Measurements from ENCODE around the gene ZSWIM1. TPM values are rescaled to one million over a fixed set of nuclear protein-coding genes. Genes with fewer than 3 reads are reported as not detected.

The ZSWIM1 gene
- total and polyA plus RNA-seq, 2 donors (not counting 1 experiment from before 2014, with no cell fraction given): 5.4 to 15.7 TPM

GRCh38 chr20:45857114-45857881, 23.7 kb upstream of the ZSWIM1 start, which contains the start of the genes ACOT8 and ZSWIM3:
Gene ACOT8 (minus strand): TSS chr20:45857392. CDS start chr20:45857315, 77 bp downstream.
Gene ZSWIM3 (plus strand): TSS chr20:45857614. CDS start chr20:45857826, 212 bp downstream.
- H3K27ac ChIP-seq (ENCODE audit: low read length in 2 of 2): peak within 1 kb of the TSS; percentile 88
- DNase-seq (peak; percentile 99), ATAC-seq (ENCODE audit: low read depth) (peak; percentile 98)
- Mint-ChIP-seq H3K4me3 (peak within 1 kb of the TSS; percentile 93), H3K9me3 (ENCODE audit: insufficient read depth) (no peaks in the 10 kb centered on the region), H3K27me3 (no peaks in the 10 kb centered on the region), H3K4me1 (peaks cover 38% of the 10 kb centered on the region), H3K27ac (peak within 1 kb of the TSS; percentile 96)
- ChIA-PET CTCF (interaction anchor here (1.6 to 2.0 kb wide), 3 partner anchors 21 to 58 kb away, joined by 4 to 8 read pairs (median 6); no protein-coding TSS in a partner anchor), POLR2A (interaction anchor here (0.6 to 1.6 kb wide), 6 partner anchors 15 to 450 kb away, joined by 3 to 5 read pairs (median 4); partner anchors contain the start of genes CTSA, NEURL2 and PCIF1)
- peaks cover 18 to 29% of the 10 kb centered on the region in 2 donors for H3K4me1 ChIP-seq (ENCODE audit: control insufficient read depth in 2 of 2, insufficient read depth in 2 of 2, low read length in 2 of 2)
- peak within 1 kb of the TSS; percentile 78 for H3K9ac ChIP-seq (ENCODE audit: low read length)
- no peaks in the 10 kb centered on the region for H3K27me3 ChIP-seq (replicated peaks in 1 of 4; ENCODE audit: control extremely low read depth in 1 of 4, control insufficient read depth in 3 of 4, insufficient read depth in 4 of 4, low read length in 3 of 4)
- no peak for TF ChIP-seq CTCF (IDR thresholded peaks at IDR 0.05)
- TF ChIP-seq EZH2 (IDR thresholded peaks at IDR 0.05; ENCODE audit: borderline replicate concordance, insufficient read depth, low read depth, low read length, poor library complexity, severe bottlenecking): no peak
- no peaks in the 10 kb centered on the region for H4K20me1 ChIP-seq (ENCODE audit: control insufficient read depth, insufficient read depth, low read length, poor library complexity, severe bottlenecking)
- under 1% methylated on average over 31 of the region's 36 CpGs for WGBS (ENCODE audit: insufficient coverage)
- peak within 1 kb of the TSS; percentile 69 to 94 (median 81) for H3K4me3 ChIP-seq (ENCODE audit: control extremely low read depth in 1 of 5, extremely low read depth in 1 of 5, insufficient read depth in 1 of 5, low read depth in 2 of 5, low read length in 4 of 5)
- peaks cover 0 to 3% (median 0%) of the 10 kb centered on the region in 3 donors for H3K9me3 ChIP-seq (ENCODE audit: control extremely low read depth in 1 of 3, control insufficient read depth in 2 of 3, insufficient read depth in 1 of 3, low read length in 2 of 3)
- H3K36me3 ChIP-seq (replicated peaks in 1 of 2; ENCODE audit: control extremely low read depth in 1 of 2, control insufficient read depth in 1 of 2, extremely low read depth in 1 of 2, insufficient read depth in 2 of 2, low read length in 1 of 2): peaks cover 0 to 23% of the 10 kb centered on the region in 2 experiments
- intact Hi-C loops (cut with micrococcal nuclease): loop anchor here (1.0 kb wide), 7 partner anchors 24 to 114 kb away; partner anchors contain the start of genes CTSA, DNTTIP1, NEURL2 and UBE2C
- H3K4me2 ChIP-seq (replicated peaks; ENCODE audit: low read depth, low read length, poor library complexity, severe bottlenecking): peak within 1 kb of the TSS; percentile 90
- peaks cover 76% of the 10 kb centered on the region for H3K79me2 ChIP-seq (ENCODE audit: control insufficient read depth, insufficient read depth, low read length)
- H2AFZ ChIP-seq (ENCODE audit: insufficient read depth, low read depth, low read length, poor library complexity, severe bottlenecking): peak within 1 kb of the TSS; percentile 90
